Hepatocyte (in vitro differentiated cells): Measurements from ENCODE around the gene AP5B1. TPM values are rescaled to one million over a fixed set of nuclear protein-coding genes. Genes with fewer than 3 reads are reported as not detected.

ENCODE experiments used
- DNase-seq: peaks from one replicate; pipeline ENCODE4 v3.0.0-alpha.2; 2016; ENCODE audit warnings: low spot score
- H2AFZ ChIP-seq: fragments of 200-600 bp; sonication (generic); 2 replicates; pipeline ENCODE4 v1.6.0; 2016; ENCODE audit warnings: antibody characterized with exemption, mild to moderate bottlenecking
- H3K27ac ChIP-seq: fragments of 200-600 bp; sonication (generic); 2 replicates; pipeline ENCODE4 v1.5.1; 2016; ENCODE audit warnings: mild to moderate bottlenecking
- H3K27me3 ChIP-seq: fragments of 200-600 bp; sonication (generic); 2 replicates; pipeline ENCODE4 v1.6.1; 2016
- H3K36me3 ChIP-seq: fragments of 200-600 bp; sonication (generic); replicated peaks from 2 replicates; pipeline ENCODE4 v1.5.1; 2016; ENCODE audit warnings: low read depth; ENCODE audit not compliant: insufficient read depth
- H3K4me1 ChIP-seq: fragments of 200-600 bp; sonication (generic); 2 replicates; pipeline ENCODE4 v1.5.1; 2016; ENCODE audit warnings: mild to moderate bottlenecking, moderate library complexity; ENCODE audit not compliant: insufficient read depth
- H3K4me2 ChIP-seq: fragments of 200-600 bp; sonication (generic); 2 replicates; pipeline ENCODE4 v1.6.0; 2016
- H3K4me3 ChIP-seq: fragments of 200-600 bp; sonication (generic); 2 replicates; pipeline ENCODE4 v1.5.1; 2016; ENCODE audit warnings: mild to moderate bottlenecking
- H3K79me2 ChIP-seq: fragments of 200-600 bp; sonication (generic); 2 replicates; pipeline ENCODE4 v1.6.0; 2017; ENCODE audit warnings: mild to moderate bottlenecking
- H3K9me2 ChIP-seq: fragments of 200-600 bp; sonication (generic); replicated peaks from 2 replicates; pipeline ENCODE4 v1.6.0; 2017; ENCODE audit warnings: mild to moderate bottlenecking; ENCODE audit not compliant: insufficient read depth
- H3K9me3 ChIP-seq: fragments of 200-600 bp; sonication (generic); 2 replicates; pipeline ENCODE4 v1.5.1; 2016; ENCODE audit warnings: low read depth, mild to moderate bottlenecking
- H4K20me1 ChIP-seq: fragments of 200-600 bp; sonication (generic); 2 replicates; pipeline ENCODE4 v1.6.0; 2016; ENCODE audit warnings: mild to moderate bottlenecking; ENCODE audit not compliant: insufficient read depth, poor library complexity, severe bottlenecking
- EZH2 ChIP-seq: fragments of 200-600 bp; sonication (generic); IDR thresholded peaks from 2 replicates; pipeline ENCODE4 v1.6.1; 2016; ENCODE audit warnings: antibody characterized with exemption, mild to moderate bottlenecking, borderline replicate concordance
- EZH2phosphoT487 ChIP-seq: fragments of 200-600 bp; sonication (generic); IDR thresholded peaks from one replicate; pipeline ENCODE4 v1.6.1; 2018; ENCODE audit warnings: antibody characterized with exemption, mild to moderate bottlenecking, low read depth, moderate library complexity; ENCODE audit not compliant: unreplicated experiment, severe bottlenecking
- WGBS: methylation state at CpG from one replicate; pipeline ENCODE4 v1.1.6; 2016; ENCODE audit warnings: low lambda C conversion rate; ENCODE audit errors: missing lambda C conversion rate; 5-methylcytosine and 5-hydroxymethylcytosine counted together
- polyA plus RNA-seq: library from polyadenylated mRNA; unstranded; fragments of >200 nt; fragmentation: Nextera tagmentation; extraction: Ambion mirVana; gene quantifications from 2 replicates; pipeline ENCODE4 v1.2.1, GENCODE V29; 2016
- total RNA-seq: library from RNA; depleted of rRNA; stranded (reverse); fragments of >200 nt; gene quantifications from 2 replicates; pipeline ENCODE4 v1.2.3, GENCODE V29; 2014
- TF ChIP-seq, protein P1 (sequence below): fragments of 200-600 bp; sonication (generic); IDR thresholded peaks from 2 replicates; pipeline ENCODE4 v1.5.1; 2016; ENCODE audit warnings: antibody characterized with exemption, mild to moderate bottlenecking; ENCODE audit not compliant: poor library complexity

The AP5B1 gene
- total and polyA plus RNA-seq, 2 experiments from 2014 or later: 20.9 to 27.1 TPM

GRCh38 chr11:65781152-65781961 is 581 bp upstream of the AP5B1 start:
- Histone ChIP-seq H3K79me2 (peaks cover 33% of the 10 kb centered on the region), H4K20me1 (peaks cover 12% of the 10 kb centered on the region), H3K27me3 (no peaks in the 10 kb centered on the region), H3K27ac (peak overlapping the region; percentile 82), H3K4me3 (peak overlapping the region; percentile 52), H3K9me2 (no peaks in the 10 kb centered on the region), H3K4me2 (peak overlapping the region; percentile 98), H2AFZ (peak overlapping the region; percentile 59), H3K4me1 (peaks cover 29% of the 10 kb centered on the region), H3K36me3 (no peaks in the 10 kb centered on the region), H3K9me3 (no peaks in the 10 kb centered on the region)
- peak; percentile 59 for DNase-seq
- WGBS: 21% methylated on average over 24 of the region's 83 CpGs
- TF ChIP-seq EZH2 (no peak), EZH2phosphoT487 (no peak)
- TF ChIP-seq, protein P1, sequence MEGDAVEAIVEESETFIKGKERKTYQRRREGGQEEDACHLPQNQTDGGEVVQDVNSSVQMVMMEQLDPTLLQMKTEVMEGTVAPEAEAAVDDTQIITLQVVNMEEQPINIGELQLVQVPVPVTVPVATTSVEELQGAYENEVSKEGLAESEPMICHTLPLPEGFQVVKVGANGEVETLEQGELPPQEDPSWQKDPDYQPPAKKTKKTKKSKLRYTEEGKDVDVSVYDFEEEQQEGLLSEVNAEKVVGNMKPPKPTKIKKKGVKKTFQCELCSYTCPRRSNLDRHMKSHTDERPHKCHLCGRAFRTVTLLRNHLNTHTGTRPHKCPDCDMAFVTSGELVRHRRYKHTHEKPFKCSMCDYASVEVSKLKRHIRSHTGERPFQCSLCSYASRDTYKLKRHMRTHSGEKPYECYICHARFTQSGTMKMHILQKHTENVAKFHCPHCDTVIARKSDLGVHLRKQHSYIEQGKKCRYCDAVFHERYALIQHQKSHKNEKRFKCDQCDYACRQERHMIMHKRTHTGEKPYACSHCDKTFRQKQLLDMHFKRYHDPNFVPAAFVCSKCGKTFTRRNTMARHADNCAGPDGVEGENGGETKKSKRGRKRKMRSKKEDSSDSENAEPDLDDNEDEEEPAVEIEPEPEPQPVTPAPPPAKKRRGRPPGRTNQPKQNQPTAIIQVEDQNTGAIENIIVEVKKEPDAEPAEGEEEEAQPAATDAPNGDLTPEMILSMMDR: peak; percentile 15

GRCh38 chr11:65779919-65780769 is 632 bp downstream of the AP5B1 start:
- peak overlapping the region; percentile 85 for H2AFZ ChIP-seq

GRCh38 chr11:65779669-65779918 is 1.2 kb downstream of the AP5B1 start:
- no peak for DNase-seq
- Histone ChIP-seq H3K4me2 (peak overlapping the region; percentile 98), H3K4me1 (peaks cover 21% of the 10 kb centered on the region), H2AFZ (no peak overlapping the region), H3K4me3 (peak overlapping the region; percentile 98), H3K79me2 (peaks cover 35% of the 10 kb centered on the region), H3K27ac (peak overlapping the region; percentile 48), H3K9me3 (no peaks in the 10 kb centered on the region), H4K20me1 (peaks cover 12% of the 10 kb centered on the region), H3K27me3 (no peaks in the 10 kb centered on the region), H3K9me2 (no peaks in the 10 kb centered on the region), H3K36me3 (no peaks in the 10 kb centered on the region)
- 84% methylated on average over 12 of the region's 12 CpGs for WGBS
- TF ChIP-seq EZH2phosphoT487 (no peak), EZH2 (no peak)
- TF ChIP-seq, protein P1: no peak

More at GRCh38 chr11:65779919-65780769, 632 bp downstream of the AP5B1 start:
- H3K4me3 ChIP-seq: peak overlapping the region; percentile 98
- no peaks in the 10 kb centered on the region for H3K27me3 ChIP-seq
- H3K4me2 ChIP-seq: peak overlapping the region; percentile 98
- TF ChIP-seq EZH2: no peak
- TF ChIP-seq, protein P1: peak; percentile 91
- TF ChIP-seq EZH2phosphoT487: no peak
- peaks cover 21% of the 10 kb centered on the region for H3K4me1 ChIP-seq
- peaks cover 12% of the 10 kb centered on the region for H4K20me1 ChIP-seq
- H3K36me3 ChIP-seq: no peaks in the 10 kb centered on the region
- H3K9me2 ChIP-seq: no peaks in the 10 kb centered on the region
- WGBS: 9% methylated on average over 61 of the region's 76 CpGs
- peaks cover 33% of the 10 kb centered on the region for H3K79me2 ChIP-seq
- peak overlapping the region; percentile 98 for H3K27ac ChIP-seq
- DNase-seq: peak; percentile 93
- H3K9me3 ChIP-seq: no peaks in the 10 kb centered on the region
